ENCODE results near the gene TMEM42.
"Not testable (repeated sequence)": the region's sequence is repeated elsewhere in the genome, so short reads cannot be mapped to it uniquely, and the experiment has no call there.

The TMEM42 gene

DNA sequence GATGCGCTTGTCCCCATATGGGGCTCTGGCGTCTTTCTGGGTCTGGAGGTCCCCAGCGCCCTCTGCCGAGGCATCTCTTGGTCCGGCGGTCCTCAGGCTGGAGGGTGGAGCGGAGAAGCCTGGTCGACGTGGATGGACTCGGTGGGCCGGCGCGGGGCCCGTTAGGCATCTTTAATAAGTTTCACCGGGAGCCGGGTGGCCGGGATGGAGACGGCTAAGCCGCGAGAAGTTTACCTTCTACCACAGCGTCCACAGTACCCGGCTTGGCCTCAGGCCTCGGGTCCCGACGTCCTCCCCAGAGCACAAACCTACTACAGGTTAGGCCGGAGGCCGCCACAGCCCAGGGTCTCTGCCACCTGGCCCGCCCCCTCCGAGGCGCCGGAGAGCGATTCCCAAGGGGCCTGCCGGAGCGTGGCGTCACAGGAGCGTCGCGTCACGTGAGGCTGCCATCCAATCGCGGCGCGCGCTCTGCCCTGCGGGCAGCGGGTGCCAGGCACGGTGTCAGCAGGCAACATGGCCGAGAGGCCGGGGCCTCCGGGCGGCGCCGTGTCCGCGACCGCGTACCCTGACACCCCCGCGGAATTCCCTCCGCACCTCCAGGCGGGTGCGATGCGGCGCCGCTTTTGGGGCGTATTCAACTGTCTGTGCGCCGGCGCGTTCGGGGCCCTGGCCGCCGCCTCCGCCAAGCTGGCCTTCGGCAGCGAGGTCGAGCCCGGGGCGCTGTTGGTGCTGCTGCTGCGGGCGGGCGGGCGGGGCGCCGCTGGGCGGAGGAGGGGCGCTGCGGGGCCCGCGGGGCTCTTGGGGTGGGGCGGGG lies at the start of gene TMEM42:
Gene TMEM42 (plus strand): TSS at position 501 of the 814 bp plus-strand sequence. CDS start 13 bp downstream, at position 514.
- TF ChIP-seq ZNF565 (CRISPR knock-in tag; conservative IDR thresholded peaks at IDR 0.05; ENCODE audit: low read depth) (no peak), ZFP3 (CRISPR knock-in tag; IDR thresholded peaks at IDR 0.05) (peak; percentile 68; the same call in 1 of the 2 replicates), SNAI2 (CRISPR knock-in tag; IDR thresholded peaks at IDR 0.05) (no peak), CSDC2 (CRISPR knock-in tag; IDR thresholded peaks at IDR 0.05) (no peak), GLIS3 (CRISPR knock-in tag; IDR thresholded peaks at IDR 0.05) (0 out of 2 replicates have a peak, but pooled peaks have one; percentile 1), TCF4 (CRISPR knock-in tag; IDR thresholded peaks at IDR 0.05; ENCODE audit: borderline replicate concordance) (peak; percentile 26; the same call in 1 of the 2 replicates)
- TF ChIP-seq, protein P1, sequence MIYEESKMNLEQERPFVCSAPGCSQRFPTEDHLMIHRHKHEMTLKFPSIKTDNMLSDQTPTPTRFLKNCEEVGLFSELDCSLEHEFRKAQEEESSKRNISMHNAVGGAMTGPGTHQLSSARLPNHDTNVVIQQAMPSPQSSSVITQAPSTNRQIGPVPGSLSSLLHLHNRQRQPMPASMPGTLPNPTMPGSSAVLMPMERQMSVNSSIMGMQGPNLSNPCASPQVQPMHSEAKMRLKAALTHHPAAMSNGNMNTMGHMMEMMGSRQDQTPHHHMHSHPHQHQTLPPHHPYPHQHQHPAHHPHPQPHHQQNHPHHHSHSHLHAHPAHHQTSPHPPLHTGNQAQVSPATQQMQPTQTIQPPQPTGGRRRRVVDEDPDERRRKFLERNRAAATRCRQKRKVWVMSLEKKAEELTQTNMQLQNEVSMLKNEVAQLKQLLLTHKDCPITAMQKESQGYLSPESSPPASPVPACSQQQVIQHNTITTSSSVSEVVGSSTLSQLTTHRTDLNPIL (CRISPR knock-in tag; IDR thresholded peaks at IDR 0.05; ENCODE audit: low read depth), result no peak
- TF ChIP-seq, protein P2, sequence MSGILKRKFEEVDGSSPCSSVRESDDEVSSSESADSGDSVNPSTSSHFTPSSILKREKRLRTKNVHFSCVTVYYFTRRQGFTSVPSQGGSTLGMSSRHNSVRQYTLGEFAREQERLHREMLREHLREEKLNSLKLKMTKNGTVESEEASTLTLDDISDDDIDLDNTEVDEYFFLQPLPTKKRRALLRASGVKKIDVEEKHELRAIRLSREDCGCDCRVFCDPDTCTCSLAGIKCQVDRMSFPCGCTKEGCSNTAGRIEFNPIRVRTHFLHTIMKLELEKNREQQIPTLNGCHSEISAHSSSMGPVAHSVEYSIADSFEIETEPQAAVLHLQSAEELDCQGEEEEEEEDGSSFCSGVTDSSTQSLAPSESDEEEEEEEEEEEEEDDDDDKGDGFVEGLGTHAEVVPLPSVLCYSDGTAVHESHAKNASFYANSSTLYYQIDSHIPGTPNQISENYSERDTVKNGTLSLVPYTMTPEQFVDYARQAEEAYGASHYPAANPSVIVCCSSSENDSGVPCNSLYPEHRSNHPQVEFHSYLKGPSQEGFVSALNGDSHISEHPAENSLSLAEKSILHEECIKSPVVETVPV (CRISPR knock-in tag; IDR thresholded peaks at IDR 0.05), result no peak
- ATAC-seq, result peak; percentile 97

DNA sequence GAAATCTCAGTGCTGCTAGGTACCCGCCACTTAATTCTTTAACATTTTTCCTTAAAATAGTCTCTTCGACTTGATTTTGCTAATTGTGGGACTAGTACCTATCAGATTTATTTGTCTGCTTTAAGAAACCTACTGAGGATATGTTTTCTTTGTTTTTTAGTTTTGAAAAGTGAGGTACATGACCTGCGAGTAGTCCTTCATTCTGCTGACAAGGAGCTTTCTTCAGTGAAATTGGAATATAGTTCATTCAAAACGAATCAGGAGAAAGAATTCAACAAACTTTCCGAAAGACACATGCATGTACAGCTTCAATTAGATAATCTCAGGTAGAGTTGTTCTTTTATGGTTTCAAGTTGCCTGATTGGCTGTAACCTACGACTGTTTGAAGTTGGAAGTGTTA lies 47.0 kb upstream of the TMEM42 start:
- TF ChIP-seq GLIS3 (CRISPR knock-in tag; IDR thresholded peaks at IDR 0.05) (no peak), OSR1 (CRISPR knock-in tag; IDR thresholded peaks at IDR 0.05) (no peak), CSDC2 (CRISPR knock-in tag; IDR thresholded peaks at IDR 0.05) (no peak), PPARA (CRISPR knock-in tag; IDR thresholded peaks at IDR 0.05; ENCODE audit: borderline replicate concordance) (no peak), ZNF8 (CRISPR knock-in tag; IDR thresholded peaks at IDR 0.05) (no peak), ESRRG (CRISPR knock-in tag; IDR thresholded peaks at IDR 0.05) (no peak), TOX (CRISPR knock-in tag; IDR thresholded peaks at IDR 0.05; ENCODE audit: borderline replicate concordance) (no peak), SNAI2 (CRISPR knock-in tag; IDR thresholded peaks at IDR 0.05) (no peak), ZFP30 (CRISPR knock-in tag; IDR thresholded peaks at IDR 0.05) (no peak), BACH2 (CRISPR knock-in tag; IDR thresholded peaks at IDR 0.05; ENCODE audit: borderline replicate concordance) (no peak), ZNF565 (CRISPR knock-in tag; conservative IDR thresholded peaks at IDR 0.05; ENCODE audit: low read depth) (no peak)
- TF ChIP-seq, protein P2 (CRISPR knock-in tag; IDR thresholded peaks at IDR 0.05), result no peak
- TF ChIP-seq, protein P3, sequence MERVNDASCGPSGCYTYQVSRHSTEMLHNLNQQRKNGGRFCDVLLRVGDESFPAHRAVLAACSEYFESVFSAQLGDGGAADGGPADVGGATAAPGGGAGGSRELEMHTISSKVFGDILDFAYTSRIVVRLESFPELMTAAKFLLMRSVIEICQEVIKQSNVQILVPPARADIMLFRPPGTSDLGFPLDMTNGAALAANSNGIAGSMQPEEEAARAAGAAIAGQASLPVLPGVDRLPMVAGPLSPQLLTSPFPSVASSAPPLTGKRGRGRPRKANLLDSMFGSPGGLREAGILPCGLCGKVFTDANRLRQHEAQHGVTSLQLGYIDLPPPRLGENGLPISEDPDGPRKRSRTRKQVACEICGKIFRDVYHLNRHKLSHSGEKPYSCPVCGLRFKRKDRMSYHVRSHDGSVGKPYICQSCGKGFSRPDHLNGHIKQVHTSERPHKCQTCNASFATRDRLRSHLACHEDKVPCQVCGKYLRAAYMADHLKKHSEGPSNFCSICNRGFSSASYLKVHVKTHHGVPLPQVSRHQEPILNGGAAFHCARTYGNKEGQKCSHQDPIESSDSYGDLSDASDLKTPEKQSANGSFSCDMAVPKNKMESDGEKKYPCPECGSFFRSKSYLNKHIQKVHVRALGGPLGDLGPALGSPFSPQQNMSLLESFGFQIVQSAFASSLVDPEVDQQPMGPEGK (CRISPR knock-in tag; IDR thresholded peaks at IDR 0.05; ENCODE audit: borderline replicate concordance), result no peak

DNA sequence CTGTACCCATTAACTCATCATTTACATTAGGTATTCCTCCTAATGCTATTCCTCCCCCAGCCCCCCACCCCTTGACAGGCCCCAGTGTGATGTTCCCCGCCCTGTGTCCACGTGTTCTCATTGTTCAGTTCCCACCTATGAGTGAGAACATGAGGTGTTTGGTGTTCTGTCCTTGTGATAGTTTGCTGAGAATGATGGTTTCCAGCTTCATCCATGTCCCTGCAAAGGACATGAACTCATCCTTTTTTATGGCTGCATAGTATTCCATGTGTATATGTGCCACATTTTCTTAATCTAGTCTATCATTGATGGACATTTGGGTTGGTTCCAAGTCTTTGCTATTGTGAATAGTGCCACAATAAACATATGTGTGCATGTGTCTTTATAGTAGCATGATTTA lies 45.4 kb upstream of the TMEM42 start:
- 0 out of 2 replicates have a peak, but pooled peaks have one; percentile 41 for TF ChIP-seq ZNF8 (CRISPR knock-in tag; IDR thresholded peaks at IDR 0.05)
- ATAC-seq, result not testable (repeated sequence)

More for the DNA sequence above, 47.0 kb upstream of the TMEM42 start:
- no peak for ATAC-seq

DNA sequence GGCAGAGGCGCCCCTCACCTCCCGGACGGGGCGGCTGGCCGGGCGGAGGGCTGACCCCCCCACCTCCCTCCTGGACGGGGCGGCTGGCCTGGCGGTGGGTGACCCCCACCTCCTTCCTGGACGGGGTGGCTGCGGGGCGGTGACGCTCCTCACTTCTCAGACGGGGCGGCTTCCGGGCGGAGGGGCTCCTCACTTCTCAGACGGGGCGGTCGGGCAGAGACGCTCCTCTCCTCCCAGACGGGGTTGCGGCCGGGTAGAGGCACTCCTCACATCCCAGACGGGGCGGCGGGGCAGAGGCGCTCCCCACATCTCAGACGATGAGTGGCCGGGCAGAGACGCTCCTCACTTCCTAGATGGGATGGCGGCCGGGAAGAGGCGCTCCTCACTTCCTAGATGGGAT lies 40.5 kb upstream of the TMEM42 start:
- not testable (repeated sequence) for ATAC-seq

DNA sequence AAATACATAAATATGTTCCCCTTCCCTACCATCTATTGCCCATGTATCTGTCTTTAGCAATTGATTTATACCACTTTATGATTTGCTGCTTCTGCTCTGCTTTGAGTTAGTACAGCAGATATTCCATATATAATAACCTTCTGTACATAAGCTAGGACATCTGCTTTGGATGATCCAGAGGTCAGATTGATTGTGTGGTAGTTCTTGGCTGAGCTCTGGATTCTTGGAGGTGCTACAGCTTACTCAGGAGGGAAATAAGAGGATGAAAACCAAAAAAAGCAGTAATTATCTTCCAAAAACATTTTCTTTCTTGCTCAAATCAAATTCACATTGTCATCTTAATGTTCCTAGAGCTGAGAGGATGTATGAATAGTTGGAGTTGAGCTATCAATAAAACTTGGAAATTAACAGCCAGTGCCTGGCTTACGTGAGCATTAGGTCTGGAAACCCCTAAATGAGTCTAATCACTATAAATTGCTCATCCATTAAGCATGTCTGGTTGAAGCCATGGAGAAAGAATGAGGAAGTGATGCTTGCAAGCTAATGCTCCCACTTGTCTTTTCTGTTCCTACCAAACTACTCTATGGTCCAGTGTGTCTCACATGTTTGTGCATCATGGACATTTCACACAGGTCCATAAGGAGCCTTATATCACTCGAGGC lies 36.3 kb upstream of the TMEM42 start:
- ATAC-seq, result peak; percentile 78
- TF ChIP-seq, protein P4, sequence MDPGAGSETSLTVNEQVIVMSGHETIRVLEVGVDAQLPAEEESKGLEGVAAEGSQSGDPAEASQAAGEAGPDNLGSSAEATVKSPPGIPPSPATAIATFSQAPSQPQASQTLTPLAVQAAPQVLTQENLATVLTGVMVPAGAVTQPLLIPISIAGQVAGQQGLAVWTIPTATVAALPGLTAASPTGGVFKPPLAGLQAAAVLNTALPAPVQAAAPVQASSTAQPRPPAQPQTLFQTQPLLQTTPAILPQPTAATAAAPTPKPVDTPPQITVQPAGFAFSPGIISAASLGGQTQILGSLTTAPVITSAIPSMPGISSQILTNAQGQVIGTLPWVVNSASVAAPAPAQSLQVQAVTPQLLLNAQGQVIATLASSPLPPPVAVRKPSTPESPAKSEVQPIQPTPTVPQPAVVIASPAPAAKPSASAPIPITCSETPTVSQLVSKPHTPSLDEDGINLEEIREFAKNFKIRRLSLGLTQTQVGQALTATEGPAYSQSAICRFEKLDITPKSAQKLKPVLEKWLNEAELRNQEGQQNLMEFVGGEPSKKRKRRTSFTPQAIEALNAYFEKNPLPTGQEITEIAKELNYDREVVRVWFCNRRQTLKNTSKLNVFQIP (CRISPR knock-in tag; IDR thresholded peaks at IDR 0.05; ENCODE audit: borderline replicate concordance, low read depth), result no peak
- TF ChIP-seq RARB (CRISPR knock-in tag; IDR thresholded peaks at IDR 0.05) (no peak), ZNF565 (CRISPR knock-in tag; conservative IDR thresholded peaks at IDR 0.05; ENCODE audit: low read depth) (no peak), ZFP30 (CRISPR knock-in tag; IDR thresholded peaks at IDR 0.05) (no peak), ZC3H10 (CRISPR knock-in tag; IDR thresholded peaks at IDR 0.05) (no peak), CSDC2 (CRISPR knock-in tag; IDR thresholded peaks at IDR 0.05) (0 out of 2 replicates have a peak, but pooled peaks have one; percentile 79), ZFP3 (CRISPR knock-in tag; IDR thresholded peaks at IDR 0.05) (peak; percentile 76; the same call in 1 of the 2 replicates), GLIS3 (CRISPR knock-in tag; IDR thresholded peaks at IDR 0.05) (peak; percentile 83; the same call in 1 of the 2 replicates), ZNF8 (CRISPR knock-in tag; IDR thresholded peaks at IDR 0.05) (no peak), PPARA (CRISPR knock-in tag; IDR thresholded peaks at IDR 0.05; ENCODE audit: borderline replicate concordance) (no peak), ARNTL (CRISPR knock-in tag; IDR thresholded peaks at IDR 0.05; ENCODE audit: borderline replicate concordance, low read depth) (no peak)
- TF ChIP-seq, protein P5, sequence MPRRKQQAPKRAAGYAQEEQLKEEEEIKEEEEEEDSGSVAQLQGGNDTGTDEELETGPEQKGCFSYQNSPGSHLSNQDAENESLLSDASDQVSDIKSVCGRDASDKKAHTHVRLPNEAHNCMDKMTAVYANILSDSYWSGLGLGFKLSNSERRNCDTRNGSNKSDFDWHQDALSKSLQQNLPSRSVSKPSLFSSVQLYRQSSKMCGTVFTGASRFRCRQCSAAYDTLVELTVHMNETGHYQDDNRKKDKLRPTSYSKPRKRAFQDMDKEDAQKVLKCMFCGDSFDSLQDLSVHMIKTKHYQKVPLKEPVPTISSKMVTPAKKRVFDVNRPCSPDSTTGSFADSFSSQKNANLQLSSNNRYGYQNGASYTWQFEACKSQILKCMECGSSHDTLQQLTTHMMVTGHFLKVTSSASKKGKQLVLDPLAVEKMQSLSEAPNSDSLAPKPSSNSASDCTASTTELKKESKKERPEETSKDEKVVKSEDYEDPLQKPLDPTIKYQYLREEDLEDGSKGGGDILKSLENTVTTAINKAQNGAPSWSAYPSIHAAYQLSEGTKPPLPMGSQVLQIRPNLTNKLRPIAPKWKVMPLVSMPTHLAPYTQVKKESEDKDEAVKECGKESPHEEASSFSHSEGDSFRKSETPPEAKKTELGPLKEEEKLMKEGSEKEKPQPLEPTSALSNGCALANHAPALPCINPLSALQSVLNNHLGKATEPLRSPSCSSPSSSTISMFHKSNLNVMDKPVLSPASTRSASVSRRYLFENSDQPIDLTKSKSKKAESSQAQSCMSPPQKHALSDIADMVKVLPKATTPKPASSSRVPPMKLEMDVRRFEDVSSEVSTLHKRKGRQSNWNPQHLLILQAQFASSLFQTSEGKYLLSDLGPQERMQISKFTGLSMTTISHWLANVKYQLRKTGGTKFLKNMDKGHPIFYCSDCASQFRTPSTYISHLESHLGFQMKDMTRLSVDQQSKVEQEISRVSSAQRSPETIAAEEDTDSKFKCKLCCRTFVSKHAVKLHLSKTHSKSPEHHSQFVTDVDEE (CRISPR knock-in tag; IDR thresholded peaks at IDR 0.05), result peak; percentile 91

Measured in SK-N-SH treated with all-trans-retinoic acid at 6 μM for 48 hours (cell line).